Progenitor cell of endocrine pancreas (in vitro differentiated cells): Measurements from ENCODE around the gene ZNF775. TPM values are rescaled to one million over a fixed set of nuclear protein-coding genes. Genes with fewer than 3 reads are reported as not detected.
"Not testable (repeated sequence)": the region's sequence is repeated elsewhere in the genome, so short reads cannot be mapped to it uniquely, and the experiment has no call there.

Experiments used
- DNase-seq: peaks from one replicate; pipeline ENCODE4 v3.0.0; 2021; ENCODE audit warnings: low spot score; ENCODE audit not compliant: unreplicated experiment
- H3K27ac Mint-ChIP-seq: 2 replicates; pipeline ENCODE4 v1.8.0; 2021; ENCODE audit warnings: mild to moderate bottlenecking, moderate library complexity, mixed read lengths
- H3K27me3 Mint-ChIP-seq: 2 replicates; pipeline ENCODE4 v1.8.0; 2021; ENCODE audit warnings: mixed read lengths
- H3K36me3 Mint-ChIP-seq: 2 replicates; pipeline ENCODE4 v1.8.0; 2022; ENCODE audit warnings: mixed read lengths; ENCODE audit not compliant: insufficient read depth
- H3K4me1 Mint-ChIP-seq: 2 replicates; pipeline ENCODE4 v1.8.0; 2021; ENCODE audit warnings: low read depth, mixed read lengths
- H3K4me3 Mint-ChIP-seq: 2 replicates; pipeline ENCODE4 v1.8.0; 2021; ENCODE audit warnings: low read depth, mild to moderate bottlenecking, moderate library complexity, mixed read lengths
- H3K9me3 Mint-ChIP-seq: 2 replicates; pipeline ENCODE4 v1.8.0; 2021; ENCODE audit warnings: low read depth, mixed read lengths
- CTCF ChIP-seq: fragments of 200-600 bp; sonication (generic); IDR thresholded peaks from one replicate; pipeline ENCODE4 v1.5.0; 2021; ENCODE audit warnings: antibody characterized with exemption, mild to moderate bottlenecking; ENCODE audit not compliant: unreplicated experiment
- total RNA-seq: library from RNA; stranded (reverse); gene quantifications from 2 replicates; pipeline ENCODE4 v1.2.1, GENCODE V29; 2021

The ZNF775 gene
- total RNA-seq, 1 donor from 2014 or later: 10.8 TPM

GRCh38 chr7:150384406-150385301 lies 5.5 kb downstream of the ZNF775 start:
- Mint-ChIP-seq H3K9me3 (no peaks in the 10 kb centered on the region), H3K27ac (peak overlapping the region; percentile 93), H3K4me1 (peaks cover 56% of the 10 kb centered on the region), H3K4me3 (peak overlapping the region; percentile 52), H3K36me3 (peaks cover 2% of the 10 kb centered on the region), H3K27me3 (no peaks in the 10 kb centered on the region)
- TF ChIP-seq CTCF: no peak
- no peak for DNase-seq

GRCh38 chr7:150385302-150385723 lies 6.2 kb downstream of the ZNF775 start:
- H3K4me3 Mint-ChIP-seq: no peak overlapping the region
- no peak for DNase-seq

GRCh38 chr7:150385884-150386283 lies 6.8 kb downstream of the ZNF775 start:
- not testable (repeated sequence) for H3K4me3 Mint-ChIP-seq, H3K27me3 Mint-ChIP-seq, H3K27ac Mint-ChIP-seq, DNase-seq, H3K9me3 Mint-ChIP-seq, H3K36me3 Mint-ChIP-seq
- H3K4me1 Mint-ChIP-seq: peaks cover 44% of the 10 kb centered on the region

More at GRCh38 chr7:150385302-150385723, 6.2 kb downstream of the ZNF775 start:
- H3K9me3 Mint-ChIP-seq: no peaks in the 10 kb centered on the region
- no peaks in the 10 kb centered on the region for H3K27me3 Mint-ChIP-seq
- H3K4me1 Mint-ChIP-seq: peaks cover 49% of the 10 kb centered on the region
- H3K27ac Mint-ChIP-seq: no peak overlapping the region
- TF ChIP-seq CTCF: no peak
- H3K36me3 Mint-ChIP-seq: peaks cover 2% of the 10 kb centered on the region

GRCh38 chr7:150388306-150388705 lies 9.2 kb downstream of the ZNF775 start:
- Mint-ChIP-seq H3K9me3 (no peaks in the 10 kb centered on the region), H3K4me3 (no peak overlapping the region), H3K36me3 (peaks cover 7% of the 10 kb centered on the region), H3K4me1 (peaks cover 27% of the 10 kb centered on the region), H3K27ac (no peak overlapping the region), H3K27me3 (no peaks in the 10 kb centered on the region)
- TF ChIP-seq CTCF: no peak
- no peak for DNase-seq

- H3K27ac Mint-ChIP-seq: peak overlapping the region; percentile 2
- peak; percentile 53 for TF ChIP-seq CTCF
- peaks cover 7% of the 10 kb centered on the region for H3K36me3 Mint-ChIP-seq
- no peak for DNase-seq
- H3K9me3 Mint-ChIP-seq: no peaks in the 10 kb centered on the region
- H3K4me1 Mint-ChIP-seq: peaks cover 20% of the 10 kb centered on the region
- H3K27me3 Mint-ChIP-seq: no peaks in the 10 kb centered on the region
- H3K4me3 Mint-ChIP-seq: no peak overlapping the region
Measured at GRCh38 chr7:150388709-150389531, 9.8 kb downstream of the ZNF775 start.
